ENCODE results near the gene DOK7.

- TF ChIP-seq CTCF (IDR thresholded peaks at IDR 0.05) = no peak
- no peak for TF ChIP-seq POLR2A (IDR thresholded peaks at IDR 0.05)
These were observed 11.2 kb upstream of the DOK7 start for GRCh38 chr4:3451956-3452355.

Measured in breast epithelium (tissue), 3 donors.